OCI-LY3 (cell line): ENCODE data around the gene SPAG8.

Source experiments
- H2AFZ ChIP-seq: fragments of 200-600, 300-600 bp; shearing (Covaris generic); 2 replicates; pipeline ENCODE4 v1.6.0; 2014; ENCODE audit warnings: antibody characterized with exemption, low read depth, low read length
- H3K27ac ChIP-seq: fragments of 200-600, 300-600 bp; sonication (generic); 2 replicates; pipeline ENCODE4 v1.5.1; 2014; ENCODE audit warnings: mild to moderate bottlenecking, low read length, moderate library complexity, mixed read lengths
- H3K27me3 ChIP-seq: fragments of 200-600, 300-600 bp; sonication (generic); 2 replicates; pipeline ENCODE4 v1.6.1; 2014; ENCODE audit warnings: low read depth, low read length, mixed read lengths
- H3K36me3 ChIP-seq: fragments of 200-600, 300-600 bp; sonication (generic); replicated peaks from 2 replicates; pipeline ENCODE3; 2014; ENCODE audit warnings: low read depth, low read length, mixed read lengths
- H3K4me1 ChIP-seq: fragments of 300-600, 200-600 bp; sonication (generic); 2 replicates; pipeline ENCODE4 v1.6.1; 2014; ENCODE audit warnings: low read length, mixed read lengths
- H3K4me2 ChIP-seq: fragments of 200-600, 300-600 bp; sonication (generic); 2 replicates; pipeline ENCODE4 v1.6.1; 2014; ENCODE audit warnings: low read length, mixed read lengths
- H3K4me3 ChIP-seq: fragments of 300-600, 200-600 bp; sonication (generic); 2 replicates; pipeline ENCODE4 v1.5.1; 2014; ENCODE audit warnings: antibody characterized with exemption, mild to moderate bottlenecking, low read length, moderate library complexity
- H3K79me2 ChIP-seq: fragments of 300-600, 200-600 bp; shearing (Covaris generic); 2 replicates; pipeline ENCODE4 v1.6.1; 2014; ENCODE audit warnings: mild to moderate bottlenecking, low read length, mixed read lengths
- H3K9ac ChIP-seq: fragments of 300-600, 200-600 bp; shearing (Covaris generic); 2 replicates; pipeline ENCODE4 v1.6.0; 2014; ENCODE audit warnings: mild to moderate bottlenecking, low read length, moderate library complexity
- H3K9me3 ChIP-seq: fragments of 200-600, 300-600 bp; shearing (Covaris generic); 2 replicates; pipeline ENCODE4 v1.6.1; 2014; ENCODE audit warnings: low read length, mixed read lengths; ENCODE audit not compliant: insufficient read depth
- H4K20me1 ChIP-seq: fragments of 200-600, 300-600 bp; sonication (generic); 2 replicates; pipeline ENCODE4 v1.6.1; 2016; ENCODE audit warnings: low read length, mixed read lengths; ENCODE audit not compliant: insufficient read depth
- EZH2phosphoT487 ChIP-seq: fragments of 200-600 bp; shearing (Covaris generic); IDR thresholded peaks from 2 replicates; pipeline ENCODE4 v1.6.1; 2018; ENCODE audit warnings: antibody characterized with exemption, mixed run types, low read depth
- TF ChIP-seq, protein P1 (sequence below): fragments of 200-600, 300-600 bp; sonication (generic); IDR thresholded peaks from 2 replicates; pipeline ENCODE4 v1.5.1; 2014; ENCODE audit warnings: antibody characterized with exemption, low read length, low read depth

The SPAG8 gene

DNA sequence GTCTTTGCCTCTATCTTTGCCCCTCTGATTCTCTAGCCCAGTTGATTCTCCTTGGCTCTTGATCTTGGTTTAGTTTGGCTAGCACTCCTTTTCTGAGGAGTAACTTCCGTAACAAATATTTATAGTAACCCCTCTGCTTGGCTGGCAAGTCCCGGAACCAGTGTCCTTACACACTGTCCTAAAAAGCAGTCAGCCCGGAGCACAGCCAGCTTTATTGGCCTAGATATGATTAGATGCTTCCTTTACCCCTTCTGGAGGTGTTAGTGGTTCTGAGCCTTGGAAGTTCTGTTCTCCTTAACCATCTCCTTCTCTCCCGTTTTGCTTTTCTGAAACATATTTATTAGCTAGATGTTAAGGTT lies 41.0 kb downstream of the SPAG8 start:
- H3K79me2 ChIP-seq, result no peaks in the 10 kb centered on the region
- H3K4me1 ChIP-seq, result peaks cover 14% of the 10 kb centered on the region
- H4K20me1 ChIP-seq, result no peaks in the 10 kb centered on the region
- H3K36me3 ChIP-seq, result no peaks in the 10 kb centered on the region
- no peak for TF ChIP-seq EZH2phosphoT487
- TF ChIP-seq, protein P1, sequence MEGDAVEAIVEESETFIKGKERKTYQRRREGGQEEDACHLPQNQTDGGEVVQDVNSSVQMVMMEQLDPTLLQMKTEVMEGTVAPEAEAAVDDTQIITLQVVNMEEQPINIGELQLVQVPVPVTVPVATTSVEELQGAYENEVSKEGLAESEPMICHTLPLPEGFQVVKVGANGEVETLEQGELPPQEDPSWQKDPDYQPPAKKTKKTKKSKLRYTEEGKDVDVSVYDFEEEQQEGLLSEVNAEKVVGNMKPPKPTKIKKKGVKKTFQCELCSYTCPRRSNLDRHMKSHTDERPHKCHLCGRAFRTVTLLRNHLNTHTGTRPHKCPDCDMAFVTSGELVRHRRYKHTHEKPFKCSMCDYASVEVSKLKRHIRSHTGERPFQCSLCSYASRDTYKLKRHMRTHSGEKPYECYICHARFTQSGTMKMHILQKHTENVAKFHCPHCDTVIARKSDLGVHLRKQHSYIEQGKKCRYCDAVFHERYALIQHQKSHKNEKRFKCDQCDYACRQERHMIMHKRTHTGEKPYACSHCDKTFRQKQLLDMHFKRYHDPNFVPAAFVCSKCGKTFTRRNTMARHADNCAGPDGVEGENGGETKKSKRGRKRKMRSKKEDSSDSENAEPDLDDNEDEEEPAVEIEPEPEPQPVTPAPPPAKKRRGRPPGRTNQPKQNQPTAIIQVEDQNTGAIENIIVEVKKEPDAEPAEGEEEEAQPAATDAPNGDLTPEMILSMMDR, result no peak
- no peak overlapping the region for H3K4me3 ChIP-seq
- no peak overlapping the region for H3K4me2 ChIP-seq
- H3K27ac ChIP-seq, result no peak overlapping the region
- H3K9me3 ChIP-seq, result no peaks in the 10 kb centered on the region
- H3K9ac ChIP-seq, result no peak overlapping the region
- no peak overlapping the region for H2AFZ ChIP-seq
- H3K27me3 ChIP-seq, result no peaks in the 10 kb centered on the region

DNA sequence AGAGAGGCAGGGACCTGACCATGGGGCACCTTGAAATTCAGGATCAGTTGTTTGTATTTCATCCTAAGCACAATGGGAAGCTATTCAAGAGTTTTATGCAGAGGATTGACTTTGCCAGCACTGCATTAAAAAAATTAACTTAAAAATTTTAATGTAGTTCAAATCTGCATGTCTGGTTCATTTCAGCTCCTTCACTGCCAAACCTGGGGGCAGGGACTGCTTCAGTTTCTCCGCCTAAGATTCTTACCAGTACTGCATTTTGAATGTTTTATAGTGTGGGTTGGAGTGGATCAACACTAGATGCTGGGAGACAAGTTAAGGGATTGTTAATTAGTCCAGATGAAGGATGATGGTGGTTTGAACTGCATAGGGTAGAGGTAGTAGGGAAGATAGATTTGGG lies 42.3 kb downstream of the SPAG8 start:
- Histone ChIP-seq H3K4me3 (no peak overlapping the region), H3K9me3 (no peaks in the 10 kb centered on the region), H3K27me3 (no peaks in the 10 kb centered on the region), H3K4me2 (no peak overlapping the region), H2AFZ (no peak overlapping the region), H3K79me2 (no peaks in the 10 kb centered on the region), H3K36me3 (no peaks in the 10 kb centered on the region), H3K4me1 (peaks cover 7% of the 10 kb centered on the region; the same call in 1 of the 2 replicates), H3K9ac (no peak overlapping the region), H4K20me1 (no peaks in the 10 kb centered on the region), H3K27ac (no peak overlapping the region)
- TF ChIP-seq EZH2phosphoT487, result no peak
- TF ChIP-seq, protein P1, result no peak

GRCh38 chr9:35767458-35767857 lies 44.6 kb downstream of the SPAG8 start:
- Histone ChIP-seq H3K9me3 (no peaks in the 10 kb centered on the region), H3K27me3 (no peaks in the 10 kb centered on the region), H3K36me3 (no peaks in the 10 kb centered on the region), H4K20me1 (no peaks in the 10 kb centered on the region), H3K27ac (no peak overlapping the region), H3K4me2 (no peak overlapping the region), H2AFZ (no peak overlapping the region), H3K4me3 (no peak overlapping the region), H3K79me2 (no peaks in the 10 kb centered on the region), H3K9ac (no peak overlapping the region), H3K4me1 (peaks cover 7% of the 10 kb centered on the region; the same call in 1 of the 2 replicates)
- TF ChIP-seq EZH2phosphoT487, result no peak
- TF ChIP-seq, protein P1, result no peak

- H3K27me3 ChIP-seq, result no peaks in the 10 kb centered on the region
- no peak overlapping the region for H3K27ac ChIP-seq
- H3K36me3 ChIP-seq, result no peaks in the 10 kb centered on the region
- H2AFZ ChIP-seq, result no peak overlapping the region
- no peaks in the 10 kb centered on the region for H3K9me3 ChIP-seq
- no peak overlapping the region for H3K4me3 ChIP-seq
- no peak overlapping the region for H3K9ac ChIP-seq
- H4K20me1 ChIP-seq, result no peaks in the 10 kb centered on the region
- H3K4me1 ChIP-seq, result peaks cover 7% of the 10 kb centered on the region; the same call in 1 of the 2 replicates
- no peaks in the 10 kb centered on the region for H3K79me2 ChIP-seq
- H3K4me2 ChIP-seq, result no peak overlapping the region
- TF ChIP-seq, protein P1, result no peak
- TF ChIP-seq EZH2phosphoT487, result no peak
Observed at GRCh38 chr9:35766997-35767396, 45.1 kb downstream of the SPAG8 start.
